H7 (cell line): ENCODE measurements around the gene ADAM19. TPM values are rescaled to one million over a fixed set of nuclear protein-coding genes. Genes with fewer than 3 reads are reported as not detected.
"Not testable (repeated sequence)": the region's sequence is repeated elsewhere in the genome, so short reads cannot be mapped to it uniquely, and the experiment has no call there.

ENCODE experiments used
- DNase-seq: peaks from one replicate; pipeline ENCODE4 v3.0.0; 2012
- H3K27me3 ChIP-seq: 2 replicates; pipeline ENCODE4 v1.6.0; 2011; ENCODE audit warnings: mild to moderate bottlenecking, low read length; ENCODE audit not compliant: control insufficient read depth, insufficient read depth
- H3K36me3 ChIP-seq: replicated peaks from 2 replicates; pipeline ENCODE4 v1.5.1; 2011; ENCODE audit warnings: low read length; ENCODE audit not compliant: control insufficient read depth, insufficient read depth
- H3K4me3 ChIP-seq: 2 replicates; pipeline ENCODE4 v1.5.1; 2011; ENCODE audit warnings: low read depth, mild to moderate bottlenecking, control low read depth, low read length, moderate library complexity; ENCODE audit not compliant: insufficient read depth
- total RNA-seq: library from RNA; depleted of rRNA; stranded (reverse); fragments of >200 nt; shearing (Covaris generic); gene quantifications from 2 replicates; pipeline ENCODE4 v1.2.3, GENCODE V29; 2014; rRNA removed

The ADAM19 gene
- total RNA-seq, 1 experiment from 2014 or later, result 53.1 TPM

- Histone ChIP-seq H3K4me3 (no peak overlapping the region), H3K27me3 (no peaks in the 10 kb centered on the region), H3K36me3 (no peaks in the 10 kb centered on the region)
- DNase-seq, result no peak
Measured at GRCh38 chr5:157434096-157434495, 141.5 kb downstream of the ADAM19 start.

- no peak overlapping the region for H3K4me3 ChIP-seq
- no peaks in the 10 kb centered on the region for H3K27me3 ChIP-seq
- DNase-seq, result no peak
- H3K36me3 ChIP-seq, result no peaks in the 10 kb centered on the region
Measured at GRCh38 chr5:157431544-157432200, 143.9 kb downstream of the ADAM19 start.

- H3K4me3 ChIP-seq, DNase-seq, H3K36me3 ChIP-seq, H3K27me3 ChIP-seq: not testable (repeated sequence)
Measured at GRCh38 chr5:157429920-157430319, 145.7 kb downstream of the ADAM19 start.

Other genes starting within 250 kb of the ADAM19 start
- not detected in 2 replicates for gene NIPAL4, start 115.6 kb downstream of the ADAM19 start, total RNA-seq
- 0.04 and 0.42 TPM in 2 replicates for gene SOX30, start 76.7 kb upstream of the ADAM19 start, total RNA-seq
- gene C5orf52, start 95.8 kb upstream of the ADAM19 start, total RNA-seq, result not detected in 2 replicates
- 16.6 and 16.8 TPM in 2 replicates for gene THG1L, start 155.6 kb upstream of the ADAM19 start, total RNA-seq
- gene LSM11, start 167.9 kb upstream of the ADAM19 start, total RNA-seq, result 4.6 and 6.5 TPM in 2 replicates